CD4-positive, alpha-beta T cell treated with Interleukin-2 at 100 ng/mL for 4 hours (primary cell): ENCODE measurements around the gene SPECC1.
"Not testable (repeated sequence)": the region's sequence is repeated elsewhere in the genome, so short reads cannot be mapped to it uniquely, and the experiment has no call there.

Experiments used
- DNase-seq: peaks from one replicate; pipeline ENCODE4 v3.0.0-alpha.2; 2020; ENCODE audit warnings: low spot score

Gene SPECC1

GRCh38 chr17:20207262-20207985 is 198.3 kb downstream of the SPECC1 start:
- DNase-seq = no peak

GRCh38 chr17:20208717-20209116 is 199.6 kb downstream of the SPECC1 start:
- no peak for DNase-seq

- no peak for DNase-seq
These were observed 201.0 kb downstream of the SPECC1 start for GRCh38 chr17:20210180-20210579.

GRCh38 chr17:20210614-20211013 is 201.5 kb downstream of the SPECC1 start:
- DNase-seq = no peak

- DNase-seq = no peak
These were observed 202.1 kb downstream of the SPECC1 start for GRCh38 chr17:20211246-20211645.

- DNase-seq = no peak
These were observed 204.3 kb downstream of the SPECC1 start for GRCh38 chr17:20213449-20213848.

- no peak for DNase-seq
These were observed 205.6 kb downstream of the SPECC1 start for GRCh38 chr17:20214794-20215193.

GRCh38 chr17:20216154-20216815 is 207.1 kb downstream of the SPECC1 start:
- DNase-seq = no peak

GRCh38 chr17:20216853-20217252 is 207.7 kb downstream of the SPECC1 start:
- no peak for DNase-seq

- DNase-seq = no peak
These were observed 208.5 kb downstream of the SPECC1 start for GRCh38 chr17:20217677-20218076.

- DNase-seq = no peak
These were observed 209.1 kb downstream of the SPECC1 start for GRCh38 chr17:20218272-20218671.

GRCh38 chr17:20223808-20224328 is 214.7 kb downstream of the SPECC1 start:
- no peak for DNase-seq

- DNase-seq = no peak
These were observed 215.2 kb downstream of the SPECC1 start for GRCh38 chr17:20224379-20224778.

GRCh38 chr17:20225162-20226115 is 216.3 kb downstream of the SPECC1 start:
- no peak for DNase-seq

GRCh38 chr17:20226814-20227482 is 217.8 kb downstream of the SPECC1 start:
- peak; percentile 69 for DNase-seq

GRCh38 chr17:20227720-20228370 is 218.7 kb downstream of the SPECC1 start:
- DNase-seq = not testable (repeated sequence)

GRCh38 chr17:20228410-20228809 is 219.3 kb downstream of the SPECC1 start:
- no peak for DNase-seq

GRCh38 chr17:20228860-20229259 is 219.7 kb downstream of the SPECC1 start:
- no peak for DNase-seq

- no peak for DNase-seq
These were observed 221.8 kb downstream of the SPECC1 start for GRCh38 chr17:20230924-20231323.

GRCh38 chr17:20232611-20233010 is 223.5 kb downstream of the SPECC1 start:
- no peak for DNase-seq

GRCh38 chr17:20234276-20234675 is 225.1 kb downstream of the SPECC1 start:
- DNase-seq = peak; percentile 43
